Breast epithelium (tissue), 3 donors: Measurements from ENCODE around the gene FAM89B.

Experiments used
- POLR2A ChIP-seq: fragments of 450-650 bp; IDR thresholded peaks from one replicate; pipeline ENCODE4 v1.6.1; 2016; ENCODE audit warnings: antibody characterized with exemption, mild to moderate bottlenecking, moderate library complexity
- POLR2AphosphoS5 ChIP-seq, 3 donors: sonication (generic); formaldehyde crosslinking; IDR thresholded peaks; one replicate each; pipeline ENCODE4 v1.6.1; 2017; ENCODE audit warnings: antibody characterized with exemption in 3 of 3
- TF ChIP-seq, protein P1 (sequence below), 3 donors: fragments of 450-650 bp; IDR thresholded peaks; one replicate each; pipeline ENCODE4 v1.5.1; 2016 to 2017; ENCODE audit warnings: antibody characterized with exemption in 3 of 3, mild to moderate bottlenecking in 3 of 3, moderate library complexity in 3 of 3

- TF ChIP-seq, protein P1, sequence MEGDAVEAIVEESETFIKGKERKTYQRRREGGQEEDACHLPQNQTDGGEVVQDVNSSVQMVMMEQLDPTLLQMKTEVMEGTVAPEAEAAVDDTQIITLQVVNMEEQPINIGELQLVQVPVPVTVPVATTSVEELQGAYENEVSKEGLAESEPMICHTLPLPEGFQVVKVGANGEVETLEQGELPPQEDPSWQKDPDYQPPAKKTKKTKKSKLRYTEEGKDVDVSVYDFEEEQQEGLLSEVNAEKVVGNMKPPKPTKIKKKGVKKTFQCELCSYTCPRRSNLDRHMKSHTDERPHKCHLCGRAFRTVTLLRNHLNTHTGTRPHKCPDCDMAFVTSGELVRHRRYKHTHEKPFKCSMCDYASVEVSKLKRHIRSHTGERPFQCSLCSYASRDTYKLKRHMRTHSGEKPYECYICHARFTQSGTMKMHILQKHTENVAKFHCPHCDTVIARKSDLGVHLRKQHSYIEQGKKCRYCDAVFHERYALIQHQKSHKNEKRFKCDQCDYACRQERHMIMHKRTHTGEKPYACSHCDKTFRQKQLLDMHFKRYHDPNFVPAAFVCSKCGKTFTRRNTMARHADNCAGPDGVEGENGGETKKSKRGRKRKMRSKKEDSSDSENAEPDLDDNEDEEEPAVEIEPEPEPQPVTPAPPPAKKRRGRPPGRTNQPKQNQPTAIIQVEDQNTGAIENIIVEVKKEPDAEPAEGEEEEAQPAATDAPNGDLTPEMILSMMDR (IDR thresholded peaks at IDR 0.05), result no peak
- TF ChIP-seq POLR2AphosphoS5 (IDR thresholded peaks at IDR 0.05) (no peak), POLR2A (no peak)
Measured at GRCh38 chr11:65611758-65612603, 39.6 kb downstream of the FAM89B start.
